Testis (tissue), 3 donors: ENCODE measurements around the gene ST7. TPM values are rescaled to one million over a fixed set of nuclear protein-coding genes. Genes with fewer than 3 reads are reported as not detected.

Experiments used
- DNase-seq: peaks from one replicate; pipeline ENCODE4 v3.0.0-alpha.2; 2019
- H3K27ac ChIP-seq, 2 donors: fragments of 200-600 bp; sonication (generic); one replicate each; pipeline ENCODE4 v1.5.1; 2019
- H3K27me3 ChIP-seq: fragments of 200-600 bp; sonication (generic); one replicate; pipeline ENCODE4 v1.5.1; 2019
- H3K36me3 ChIP-seq: fragments of 200-600 bp; sonication (generic); one replicate; pipeline ENCODE4 v1.5.1; 2017; ENCODE audit warnings: low read depth; ENCODE audit errors: missing control alignments
- H3K4me1 ChIP-seq: fragments of 200-600 bp; sonication (generic); one replicate; pipeline ENCODE4 v1.5.1; 2019
- H3K4me3 ChIP-seq, 2 donors: fragments of 200-600 bp; sonication (generic); one replicate each; pipeline ENCODE4 v1.5.1; 2017 to 2019
- H3K9me3 ChIP-seq: fragments of 200-600 bp; sonication (generic); one replicate; pipeline ENCODE4 v1.5.1; 2017
- POLR2A ChIP-seq: fragments of 450-650 bp; IDR thresholded peaks from one replicate; pipeline ENCODE4 v1.6.1; 2017; ENCODE audit warnings: antibody characterized with exemption, mild to moderate bottlenecking, moderate library complexity
- WGBS, 2 donors: methylation state at CpG; one replicate each; pipeline ENCODE4 v1.1.5; 2018; 5-methylcytosine and 5-hydroxymethylcytosine counted together
- intact Hi-C: fragments of 100-400 bp; cut with DNase I; formaldehyde crosslinking; loops from one replicate; pipeline ENCODE4 v1.15.1; 2023; ENCODE audit warnings: low total_unique reads
- polyA plus RNA-seq: library from polyadenylated mRNA; stranded (reverse); fragments of 350-450 nt; fragmentation: Illumina TruSeq; extraction: RNeasy Lipid Tissue Mini Kit (QIAGEN cat#74804); gene quantifications from one replicate; pipeline ENCODE4 v1.2.3, GENCODE V29; 2014; ENCODE audit warnings: low read depth, low replicate concordance; ENCODE audit not compliant: insufficient read depth
- total RNA-seq, 2 donors: library from RNA; depleted of rRNA; stranded (reverse); fragments of >200 nt; gene quantifications; one replicate each; pipeline ENCODE4 v1.2.3, GENCODE V29; 2016
- TF ChIP-seq, protein P1 (sequence below), 3 experiments: fragments of 450-650 bp in 2 of 3; fragments of 200-600 bp in 1 of 3; sonication (generic) in 1 of 3; IDR thresholded peaks; one replicate each; pipeline ENCODE4 v1.5.1; 2016 to 2019; ENCODE audit warnings: antibody characterized with exemption in 3 of 3, mild to moderate bottlenecking in 2 of 3, moderate library complexity in 1 of 3

Gene ST7
- total and polyA plus RNA-seq, 3 donors from 2014 or later = 15.9 to 25.3 (median 23.2) TPM

DNA sequence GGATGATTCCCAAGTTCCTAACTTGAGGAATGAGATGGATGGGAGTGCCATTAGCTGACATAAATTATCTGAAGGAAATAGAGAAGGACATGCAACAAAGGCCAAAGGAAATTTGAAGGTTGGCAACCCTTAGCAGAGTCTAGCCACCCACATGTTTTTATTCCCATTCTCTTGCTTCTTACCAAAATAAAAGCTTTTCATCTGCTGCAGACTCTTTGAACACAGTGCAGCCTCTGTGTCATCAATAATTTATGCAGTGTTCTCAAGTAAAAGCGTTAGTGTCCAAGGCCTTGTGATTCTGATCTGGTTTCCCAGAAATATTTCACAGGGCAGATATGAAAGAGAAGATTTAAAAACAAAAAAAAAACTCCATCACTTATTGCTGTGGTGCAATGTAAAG lies 98.5 kb downstream of the ST7 start:
- H3K4me3 ChIP-seq = no peak overlapping the region
- H3K9me3 ChIP-seq = no peaks in the 10 kb centered on the region
- WGBS, 2 donors = 14 to 43% methylated on average over 1 of the region's 1 CpG
- H3K27ac ChIP-seq = no peak overlapping the region
- no peaks in the 10 kb centered on the region for H3K36me3 ChIP-seq
- TF ChIP-seq, protein P1, sequence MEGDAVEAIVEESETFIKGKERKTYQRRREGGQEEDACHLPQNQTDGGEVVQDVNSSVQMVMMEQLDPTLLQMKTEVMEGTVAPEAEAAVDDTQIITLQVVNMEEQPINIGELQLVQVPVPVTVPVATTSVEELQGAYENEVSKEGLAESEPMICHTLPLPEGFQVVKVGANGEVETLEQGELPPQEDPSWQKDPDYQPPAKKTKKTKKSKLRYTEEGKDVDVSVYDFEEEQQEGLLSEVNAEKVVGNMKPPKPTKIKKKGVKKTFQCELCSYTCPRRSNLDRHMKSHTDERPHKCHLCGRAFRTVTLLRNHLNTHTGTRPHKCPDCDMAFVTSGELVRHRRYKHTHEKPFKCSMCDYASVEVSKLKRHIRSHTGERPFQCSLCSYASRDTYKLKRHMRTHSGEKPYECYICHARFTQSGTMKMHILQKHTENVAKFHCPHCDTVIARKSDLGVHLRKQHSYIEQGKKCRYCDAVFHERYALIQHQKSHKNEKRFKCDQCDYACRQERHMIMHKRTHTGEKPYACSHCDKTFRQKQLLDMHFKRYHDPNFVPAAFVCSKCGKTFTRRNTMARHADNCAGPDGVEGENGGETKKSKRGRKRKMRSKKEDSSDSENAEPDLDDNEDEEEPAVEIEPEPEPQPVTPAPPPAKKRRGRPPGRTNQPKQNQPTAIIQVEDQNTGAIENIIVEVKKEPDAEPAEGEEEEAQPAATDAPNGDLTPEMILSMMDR (IDR thresholded peaks at IDR 0.05) = no peak
- TF ChIP-seq POLR2A = no peak
- H3K4me1 ChIP-seq = no peaks in the 10 kb centered on the region
- DNase-seq = no peak
- intact Hi-C loops = no loop called here
- H3K27me3 ChIP-seq = no peaks in the 10 kb centered on the region

DNA sequence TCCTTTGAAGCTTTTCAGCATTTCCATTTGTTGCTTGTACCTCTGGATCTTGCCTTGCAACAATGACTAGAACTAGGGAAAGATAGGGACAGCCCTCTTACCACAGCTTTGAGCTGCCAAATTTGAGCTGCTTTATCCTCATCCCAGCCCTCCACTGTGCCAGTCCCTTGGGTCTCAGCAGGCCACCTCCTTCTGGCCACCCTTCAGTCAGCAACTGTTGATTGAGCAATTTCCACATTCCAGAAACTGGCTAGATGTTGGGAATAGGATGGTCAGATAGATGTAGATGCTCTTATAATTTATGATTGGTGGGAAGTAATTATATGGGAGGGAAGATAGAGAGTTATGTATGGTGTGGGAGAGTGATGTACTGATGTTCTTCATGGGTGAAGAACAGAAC lies 100.1 kb downstream of the ST7 start:
- H3K27ac ChIP-seq = no peak overlapping the region
- H3K9me3 ChIP-seq = no peaks in the 10 kb centered on the region
- DNase-seq = no peak
- H3K27me3 ChIP-seq = no peaks in the 10 kb centered on the region
- no peak overlapping the region for H3K4me3 ChIP-seq
- intact Hi-C loops = no loop called here
- no peak for TF ChIP-seq POLR2A
- TF ChIP-seq, protein P1 (IDR thresholded peaks at IDR 0.05) = no peak
- no peaks in the 10 kb centered on the region for H3K4me1 ChIP-seq
- no peaks in the 10 kb centered on the region for H3K36me3 ChIP-seq

DNA sequence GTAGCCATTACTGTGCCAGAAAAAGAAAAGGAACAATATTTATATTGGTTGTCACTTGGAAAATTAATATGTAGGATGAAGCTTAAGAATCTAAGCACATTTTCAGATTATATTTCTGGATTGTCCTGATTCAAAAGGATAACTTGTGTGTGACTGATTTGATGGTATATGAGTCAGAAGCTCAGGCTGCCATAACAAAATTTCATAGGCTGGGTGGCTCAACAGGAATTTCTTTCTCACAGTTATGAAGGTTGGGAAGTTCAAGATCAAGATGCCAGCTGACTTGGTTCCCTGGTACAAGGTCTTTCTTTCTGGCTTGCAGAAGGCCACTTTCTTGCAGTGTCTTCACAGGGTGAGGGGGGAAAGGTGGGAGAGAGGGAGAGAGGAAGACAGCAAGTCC lies 108.5 kb downstream of the ST7 start:
- intact Hi-C loops = no loop called here
- H3K27ac ChIP-seq = no peak overlapping the region
- no peaks in the 10 kb centered on the region for H3K27me3 ChIP-seq
- no peaks in the 10 kb centered on the region for H3K4me1 ChIP-seq
- H3K9me3 ChIP-seq = no peaks in the 10 kb centered on the region
- no peaks in the 10 kb centered on the region for H3K36me3 ChIP-seq
- no peak for TF ChIP-seq POLR2A
- TF ChIP-seq, protein P1 (IDR thresholded peaks at IDR 0.05) = no peak
- DNase-seq = no peak
- H3K4me3 ChIP-seq = no peak overlapping the region

GRCh38 chr7:117062300-117062699 lies 109.0 kb downstream of the ST7 start:
- no peaks in the 10 kb centered on the region for H3K27me3 ChIP-seq
- H3K4me1 ChIP-seq = no peaks in the 10 kb centered on the region
- no peaks in the 10 kb centered on the region for H3K36me3 ChIP-seq
- intact Hi-C loops = no loop called here
- no peak for TF ChIP-seq POLR2A
- TF ChIP-seq, protein P1 (IDR thresholded peaks at IDR 0.05) = no peak
- no peak for DNase-seq
- 91 to 95% methylated on average over 1 of the region's 1 CpG for WGBS, 2 donors
- H3K4me3 ChIP-seq = no peak overlapping the region
- H3K9me3 ChIP-seq = no peaks in the 10 kb centered on the region
- no peak overlapping the region for H3K27ac ChIP-seq

GRCh38 chr7:117064688-117065087 lies 111.4 kb downstream of the ST7 start:
- TF ChIP-seq POLR2A = no peak
- TF ChIP-seq, protein P1 (IDR thresholded peaks at IDR 0.05) = no peak
- intact Hi-C loops = no loop called here
- WGBS, 2 donors = 97 to 98% methylated on average over 3 of the region's 3 CpGs
- H3K27me3 ChIP-seq = no peaks in the 10 kb centered on the region
- no peak overlapping the region for H3K27ac ChIP-seq
- H3K9me3 ChIP-seq = no peaks in the 10 kb centered on the region
- no peak for DNase-seq
- no peak overlapping the region for H3K4me3 ChIP-seq
- H3K4me1 ChIP-seq = no peaks in the 10 kb centered on the region
- no peaks in the 10 kb centered on the region for H3K36me3 ChIP-seq
